Measurements from ENCODE around the gene ZNF415. TPM values are rescaled to one million over a fixed set of nuclear protein-coding genes. Genes with fewer than 3 reads are reported as not detected.
A peak's percentile ranks its signal among the peaks of the same experiment; 100 is the strongest.

Gene ZNF415
- total and polyA plus RNA-seq, 7 donors = 3.9 to 9.2 (median 7.6) TPM

DNA sequence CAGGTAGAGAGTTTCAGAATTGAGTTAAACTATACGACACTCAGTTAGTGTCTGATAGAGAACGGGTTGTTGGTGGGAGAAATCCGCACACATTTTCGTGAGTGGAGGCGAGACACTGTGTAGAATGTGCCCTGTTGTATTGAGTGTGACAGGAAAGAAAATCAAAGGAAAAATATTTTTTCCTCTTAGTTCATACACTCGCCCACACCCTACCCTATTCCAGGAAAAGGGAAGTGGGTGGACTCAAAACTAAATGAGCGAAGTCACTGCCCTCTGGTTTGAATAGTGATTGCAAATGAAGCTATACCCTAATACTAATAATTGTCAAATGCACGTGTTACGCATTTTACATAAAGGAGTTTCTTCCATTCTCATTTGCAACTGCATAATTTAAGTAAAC lies 24.1 kb upstream of the ZNF415 start:
- no peaks in the 10 kb centered on the region for H3K4me1 ChIP-seq
- peak overlapping the region; percentile 78 for H3K4me3 ChIP-seq
- peak overlapping the region; percentile 70 for H3K27ac ChIP-seq
- no peak for DNase-seq
- H3K9me3 ChIP-seq = peaks cover 3% of the 10 kb centered on the region
- ATAC-seq = no peak
- 82 to 85% (median 82%) methylated on average over 9 of the region's 9 CpGs for WGBS, 3 donors
- peaks cover 0 to 16% of the 10 kb centered on the region in 2 donors for H3K36me3 ChIP-seq (ENCODE audit: insufficient read depth in 1 of 2, low read depth in 1 of 2)
- intact Hi-C loops (cut with DNase I) = loop anchor here in 1 of 2 donors (5.0 kb wide), 1 partner anchor 55 kb away; the partner anchor contains the start of gene ZNF160
- no peaks in the 10 kb centered on the region for H3K27me3 ChIP-seq (ENCODE audit: insufficient read depth in 3 of 3, low read length in 2 of 3)
- TF ChIP-seq, protein P1, sequence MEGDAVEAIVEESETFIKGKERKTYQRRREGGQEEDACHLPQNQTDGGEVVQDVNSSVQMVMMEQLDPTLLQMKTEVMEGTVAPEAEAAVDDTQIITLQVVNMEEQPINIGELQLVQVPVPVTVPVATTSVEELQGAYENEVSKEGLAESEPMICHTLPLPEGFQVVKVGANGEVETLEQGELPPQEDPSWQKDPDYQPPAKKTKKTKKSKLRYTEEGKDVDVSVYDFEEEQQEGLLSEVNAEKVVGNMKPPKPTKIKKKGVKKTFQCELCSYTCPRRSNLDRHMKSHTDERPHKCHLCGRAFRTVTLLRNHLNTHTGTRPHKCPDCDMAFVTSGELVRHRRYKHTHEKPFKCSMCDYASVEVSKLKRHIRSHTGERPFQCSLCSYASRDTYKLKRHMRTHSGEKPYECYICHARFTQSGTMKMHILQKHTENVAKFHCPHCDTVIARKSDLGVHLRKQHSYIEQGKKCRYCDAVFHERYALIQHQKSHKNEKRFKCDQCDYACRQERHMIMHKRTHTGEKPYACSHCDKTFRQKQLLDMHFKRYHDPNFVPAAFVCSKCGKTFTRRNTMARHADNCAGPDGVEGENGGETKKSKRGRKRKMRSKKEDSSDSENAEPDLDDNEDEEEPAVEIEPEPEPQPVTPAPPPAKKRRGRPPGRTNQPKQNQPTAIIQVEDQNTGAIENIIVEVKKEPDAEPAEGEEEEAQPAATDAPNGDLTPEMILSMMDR (IDR thresholded peaks at IDR 0.05) = no peak

DNA sequence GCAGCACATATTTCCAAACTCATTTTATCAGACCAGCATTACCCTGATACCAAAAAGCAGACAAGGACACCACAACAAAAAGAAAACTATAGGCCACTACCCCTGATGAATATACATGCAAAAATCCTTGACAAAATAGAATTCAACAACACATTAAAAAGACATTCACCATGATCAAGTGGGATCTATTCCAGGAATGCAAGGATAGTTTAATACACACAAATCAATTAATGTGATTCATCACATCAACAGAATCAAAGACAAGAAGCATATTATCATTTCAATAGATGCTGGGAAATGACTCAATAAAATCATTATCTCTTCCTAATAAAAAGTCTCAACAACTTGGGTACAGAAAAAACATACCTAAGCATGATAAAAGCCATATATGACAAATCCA lies 14.9 kb upstream of the ZNF415 start:
- Histone ChIP-seq H3K4me1 (no peaks in the 10 kb centered on the region), H3K27me3 (ENCODE audit: insufficient read depth in 3 of 3, low read length in 2 of 3) (no peaks in the 10 kb centered on the region), H3K36me3 (ENCODE audit: insufficient read depth in 1 of 2, low read depth in 1 of 2) (peaks cover 0 to 69% of the 10 kb centered on the region in 2 donors), H3K4me3 (no peak overlapping the region), H3K9me3 (peaks cover 68% of the 10 kb centered on the region), H3K27ac (no peak overlapping the region)
- intact Hi-C loops (cut with DNase I) = no loop called here
- TF ChIP-seq, protein P1 (IDR thresholded peaks at IDR 0.05) = no peak
- no peak for DNase-seq
- no peak for ATAC-seq

DNA sequence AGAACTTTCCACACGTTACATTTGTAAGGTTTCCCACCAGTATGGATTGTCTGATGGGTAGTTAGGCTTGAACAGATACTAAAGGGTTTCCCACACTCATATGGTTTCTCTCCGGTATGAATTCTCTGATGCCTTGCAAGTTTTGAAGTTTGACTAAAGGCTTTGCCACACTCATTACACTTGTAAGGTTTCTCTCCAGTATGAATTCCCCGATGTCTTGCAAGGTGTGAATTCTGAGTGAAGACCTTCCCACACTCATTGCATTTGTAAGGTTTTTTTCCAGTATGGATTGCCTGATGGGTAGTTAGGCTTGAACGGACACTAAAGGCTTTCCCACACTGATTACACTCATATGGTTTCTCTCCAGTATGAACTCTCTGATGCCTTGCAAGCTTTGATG lies 7.6 kb upstream of the ZNF415 start:
- 98 to 100% (median 99%) methylated on average over 4 of the region's 4 CpGs for WGBS, 3 donors
- TF ChIP-seq, protein P1 (IDR thresholded peaks at IDR 0.05) = no peak
- no peaks in the 10 kb centered on the region for H3K4me1 ChIP-seq
- H3K36me3 ChIP-seq (ENCODE audit: insufficient read depth in 1 of 2, low read depth in 1 of 2) = peaks cover 10 to 38% of the 10 kb centered on the region in 2 donors
- no peak for ATAC-seq
- DNase-seq = no peak
- intact Hi-C loops (cut with DNase I) = no loop called here
- H3K9me3 ChIP-seq = peaks cover 69% of the 10 kb centered on the region
- no peaks in the 10 kb centered on the region for H3K27me3 ChIP-seq (ENCODE audit: insufficient read depth in 3 of 3, low read length in 2 of 3)
- no peak overlapping the region for H3K4me3 ChIP-seq
- H3K27ac ChIP-seq = no peak overlapping the region

DNA sequence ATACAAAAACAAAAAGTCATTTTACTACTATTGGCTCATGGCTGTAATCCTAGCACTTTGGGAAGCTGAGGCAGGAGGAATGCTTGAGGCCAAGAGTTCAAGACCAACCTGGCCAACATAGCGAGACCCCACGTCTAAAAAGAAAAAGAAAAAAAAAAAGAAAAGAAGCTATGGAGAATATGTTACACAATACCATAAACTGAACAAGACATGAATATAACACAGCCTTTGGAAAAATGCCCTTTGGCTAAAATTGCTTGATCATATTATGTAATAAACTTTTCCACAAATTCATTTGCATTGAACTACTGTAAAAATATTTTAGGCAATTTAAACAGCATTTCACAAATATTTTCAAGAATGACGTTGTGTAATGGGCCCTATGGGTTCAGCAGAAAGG lies 3.7 kb upstream of the ZNF415 start:
- Histone ChIP-seq H3K4me3 (no peak overlapping the region), H3K4me1 (peaks cover 1% of the 10 kb centered on the region), H3K27ac (no peak overlapping the region), H3K36me3 (ENCODE audit: insufficient read depth in 1 of 2, low read depth in 1 of 2) (peaks cover 6 to 7% of the 10 kb centered on the region in 2 donors), H3K9me3 (peaks cover 35% of the 10 kb centered on the region), H3K27me3 (ENCODE audit: insufficient read depth in 3 of 3, low read length in 2 of 3) (no peaks in the 10 kb centered on the region)
- no peak for ATAC-seq
- TF ChIP-seq, protein P1 (IDR thresholded peaks at IDR 0.05) = no peak
- WGBS, 3 donors = 86 to 92% (median 87%) methylated on average over 3 of the region's 3 CpGs
- intact Hi-C loops (cut with DNase I) = no loop called here
- DNase-seq = no peak

DNA sequence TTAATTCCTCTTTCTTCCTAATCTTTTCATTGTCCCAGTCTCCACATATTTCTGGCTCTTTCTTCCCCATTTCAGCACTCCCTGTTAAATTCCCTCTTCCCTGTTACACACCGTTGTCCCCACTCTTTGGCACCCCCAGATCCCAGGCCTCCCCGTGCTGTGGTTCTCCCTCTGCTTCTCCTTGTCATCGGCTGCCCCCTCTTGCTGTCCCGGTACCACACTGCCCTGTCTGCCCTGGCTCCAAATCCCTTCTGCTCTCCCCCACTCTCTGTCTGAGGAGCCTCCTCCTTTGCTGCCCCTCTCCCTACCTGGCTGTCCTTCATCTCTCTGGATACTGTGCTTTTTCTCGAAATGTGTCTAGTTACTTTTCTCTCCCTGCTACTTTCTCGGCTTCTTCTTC lies 983 bp downstream of the ZNF415 start:
- Histone ChIP-seq H3K9me3 (no peaks in the 10 kb centered on the region), H3K27ac (peak overlapping the region; percentile 88), H3K4me3 (peak overlapping the region; percentile 78), H3K4me1 (peaks cover 5% of the 10 kb centered on the region), H3K36me3 (ENCODE audit: insufficient read depth in 1 of 2, low read depth in 1 of 2) (peaks cover 0 to 3% of the 10 kb centered on the region in 2 donors), H3K27me3 (ENCODE audit: insufficient read depth in 3 of 3, low read length in 2 of 3) (no peaks in the 10 kb centered on the region)
- TF ChIP-seq, protein P1 (IDR thresholded peaks at IDR 0.05) = no peak
- 29 to 41% (median 34%) methylated on average over 6 of the region's 6 CpGs for WGBS, 3 donors
- intact Hi-C loops (cut with DNase I) = loop anchor here in 1 of 2 donors (2.0 kb wide), 1 partner anchor 27 kb away; the partner anchor contains the start of gene ZNF347
- ATAC-seq = peak in 3 of 4 donors; percentile 22 to 42 (median 40)
- DNase-seq = no peak
